HG02763 (cell line): ENCODE data around the gene PDCD5.
"Not testable (repeated sequence)": the region's sequence is repeated elsewhere in the genome, so short reads cannot be mapped to it uniquely, and the experiment has no call there.

Experiments
- ATAC-seq: cut with Tn5 transposase; IDR thresholded peaks from one replicate; pipeline ENCODE4 v1.9.1; 2021; ENCODE audit warnings: mild to moderate bottlenecking, moderate library complexity; ENCODE audit not compliant: unreplicated experiment

The PDCD5 gene

GRCh38 chr19:32580901-32581704 is at the start of gene PDCD5:
TSS of gene PDCD5 (plus strand) at chr19:32581190. CDS start at chr19:32581262, 72 bp downstream.
- ATAC-seq: peak; percentile 92

GRCh38 chr19:32532233-32532632 is 48.8 kb upstream of the PDCD5 start:
- ATAC-seq: no peak

GRCh38 chr19:32537580-32537979 is 43.4 kb upstream of the PDCD5 start:
- no peak for ATAC-seq

GRCh38 chr19:32539240-32539916 is 41.6 kb upstream of the PDCD5 start:
- no peak for ATAC-seq

DNA sequence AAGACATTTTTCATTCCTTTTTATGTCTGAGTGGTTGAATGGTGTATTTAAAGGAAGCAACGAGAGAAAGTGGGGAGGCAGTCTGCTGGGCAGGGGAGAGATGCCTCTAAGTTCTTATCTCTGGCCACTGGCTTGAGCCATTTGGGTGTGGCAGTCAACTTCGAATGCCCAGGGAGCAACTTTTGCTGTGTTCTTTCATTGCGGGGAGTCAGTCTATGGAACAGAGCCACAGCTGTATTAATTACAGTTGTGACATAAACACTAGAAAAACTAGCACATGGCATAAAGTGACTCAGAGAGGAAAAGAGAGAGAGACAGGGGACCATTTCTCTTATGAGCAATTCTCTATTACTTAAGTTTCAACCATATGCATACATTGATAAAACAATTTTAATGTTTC is 40.4 kb upstream of the PDCD5 start:
- ATAC-seq: no peak

DNA sequence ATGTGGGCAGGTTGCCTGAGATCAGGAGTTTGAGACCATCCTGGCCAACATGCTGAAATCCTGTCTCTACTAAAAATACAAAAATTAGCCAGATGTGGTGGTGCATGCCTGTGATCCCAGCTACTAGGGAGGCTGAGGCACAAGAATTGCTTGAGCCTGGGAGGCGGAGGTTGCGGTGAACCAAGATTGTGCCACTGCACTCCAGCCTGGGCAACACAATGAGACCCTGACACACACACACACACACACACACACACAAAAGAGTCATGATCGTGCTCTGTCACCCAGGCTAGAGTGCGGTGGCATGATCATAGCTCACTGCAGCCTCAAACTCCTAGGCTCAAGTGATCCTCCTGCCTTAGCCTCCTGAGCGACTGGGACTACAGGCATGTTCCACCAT is 39.6 kb upstream of the PDCD5 start:
- not testable (repeated sequence) for ATAC-seq

DNA sequence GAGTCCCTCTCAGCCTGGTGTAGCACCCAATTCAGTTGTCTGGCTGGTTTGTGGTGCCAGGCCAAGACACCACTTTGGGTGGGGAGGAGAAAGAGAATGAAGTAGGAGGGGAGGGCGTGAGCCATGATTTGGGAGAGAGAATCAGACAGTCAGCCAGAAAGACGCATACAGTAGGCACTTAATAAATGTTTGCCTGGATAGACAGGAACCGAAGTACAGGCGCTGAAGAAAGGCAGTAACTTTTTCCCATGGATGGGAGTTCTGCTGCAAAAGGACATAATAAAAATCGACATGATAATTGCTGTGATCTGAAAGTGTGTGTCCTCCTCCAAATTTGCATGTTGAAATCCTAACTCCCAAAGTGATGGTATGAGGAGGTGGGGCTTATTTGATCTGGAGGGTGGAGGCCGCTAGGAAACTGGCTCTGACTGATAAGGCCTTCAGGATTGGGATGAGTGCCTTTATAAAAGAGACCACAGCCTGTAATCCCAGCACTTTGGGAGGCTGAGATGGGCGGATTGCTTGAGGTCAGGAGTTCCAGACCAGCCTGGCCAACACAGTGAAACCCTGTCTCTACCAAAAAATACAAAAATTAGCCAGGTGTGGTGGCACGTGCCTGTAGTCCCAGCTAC is 38.4 kb upstream of the PDCD5 start:
- no peak for ATAC-seq

DNA sequence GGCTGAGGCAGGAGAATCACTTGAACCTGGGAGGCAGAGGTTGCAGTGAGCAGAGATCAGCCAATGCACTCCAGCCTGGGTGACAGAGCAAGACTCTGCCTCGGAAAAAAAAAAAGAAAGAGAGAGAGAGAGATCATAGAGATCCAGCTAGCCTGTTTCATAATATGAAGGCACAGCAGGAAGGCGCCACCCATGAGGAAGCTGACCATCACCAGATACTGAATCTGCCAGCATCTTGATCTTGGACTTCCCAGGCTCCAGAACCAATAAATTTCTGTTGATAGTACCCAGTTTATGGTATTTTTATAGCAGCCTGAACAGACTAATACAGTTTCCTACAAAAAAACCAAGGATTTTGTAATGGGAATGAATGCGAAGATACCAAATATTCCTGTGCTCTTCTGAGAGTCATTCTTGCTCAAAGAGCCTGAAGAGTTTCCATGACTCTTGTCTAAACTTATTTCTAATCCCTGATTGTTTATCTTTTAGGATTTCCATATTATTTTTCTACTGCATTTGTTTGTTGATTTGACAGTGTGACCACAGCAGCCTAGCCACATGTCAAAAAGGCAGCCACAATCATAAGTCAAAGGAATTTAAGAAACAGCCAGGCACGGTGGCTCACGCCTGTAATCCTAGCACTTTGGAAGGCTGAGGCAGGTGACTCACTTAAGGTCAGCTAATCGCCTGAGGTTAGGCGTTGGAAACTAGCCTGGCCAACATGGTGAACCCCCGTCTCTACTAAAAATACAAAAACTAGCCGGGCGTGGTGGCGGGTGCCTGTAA is 37.7 kb upstream of the PDCD5 start:
- ATAC-seq: no peak

DNA sequence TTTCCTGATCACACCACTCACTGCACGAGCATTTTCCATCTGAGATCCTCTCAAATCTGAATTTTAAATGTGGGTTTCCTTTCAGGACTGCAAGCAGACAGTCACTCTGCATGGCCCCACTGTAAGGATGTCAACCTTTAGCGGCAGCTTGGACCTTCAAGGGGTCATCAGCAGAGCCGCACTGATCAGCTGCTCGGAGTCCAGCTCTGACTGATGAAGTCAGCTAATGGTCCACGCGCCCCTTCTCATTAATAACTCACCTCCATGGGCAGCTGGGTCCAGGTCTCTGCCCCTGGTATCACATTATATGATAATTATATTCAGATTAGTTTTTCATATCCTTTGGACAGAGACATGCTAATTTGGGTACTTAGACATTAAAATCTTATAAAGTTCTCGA is 36.1 kb upstream of the PDCD5 start:
- ATAC-seq: no peak

GRCh38 chr19:32550666-32551065 is 30.3 kb upstream of the PDCD5 start:
- no peak for ATAC-seq

- no peak for ATAC-seq
These were observed 25.2 kb upstream of the PDCD5 start for GRCh38 chr19:32555786-32556185.

- ATAC-seq: no peak
These were observed 22.3 kb upstream of the PDCD5 start for GRCh38 chr19:32558607-32559228.

DNA sequence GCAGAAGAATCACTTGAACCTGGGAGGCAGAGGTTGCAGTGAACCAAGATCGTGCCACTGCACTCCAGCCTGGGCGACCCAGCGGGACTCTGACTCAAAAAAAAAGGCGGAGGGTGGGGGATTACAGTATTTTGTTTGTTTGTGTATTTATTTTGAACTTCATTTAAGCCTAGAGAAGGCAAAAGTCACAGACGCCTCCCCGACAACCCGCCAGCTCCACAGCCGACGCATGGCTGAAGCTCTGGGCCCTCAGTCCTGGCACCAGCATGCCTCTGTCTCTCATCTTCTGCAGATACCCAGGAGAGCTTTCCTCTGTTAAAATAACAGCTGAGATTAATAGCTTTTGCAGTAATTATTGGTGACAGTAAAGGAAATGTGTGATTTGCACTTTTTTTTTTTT is 17.2 kb upstream of the PDCD5 start:
- ATAC-seq: no peak

GRCh38 chr19:32566246-32566830 is 14.7 kb upstream of the PDCD5 start:
- no peak for ATAC-seq

- ATAC-seq: no peak
These were observed 13.5 kb upstream of the PDCD5 start for GRCh38 chr19:32567486-32567885.

GRCh38 chr19:32570081-32570785 is 10.8 kb upstream of the PDCD5 start:
- ATAC-seq: no peak

DNA sequence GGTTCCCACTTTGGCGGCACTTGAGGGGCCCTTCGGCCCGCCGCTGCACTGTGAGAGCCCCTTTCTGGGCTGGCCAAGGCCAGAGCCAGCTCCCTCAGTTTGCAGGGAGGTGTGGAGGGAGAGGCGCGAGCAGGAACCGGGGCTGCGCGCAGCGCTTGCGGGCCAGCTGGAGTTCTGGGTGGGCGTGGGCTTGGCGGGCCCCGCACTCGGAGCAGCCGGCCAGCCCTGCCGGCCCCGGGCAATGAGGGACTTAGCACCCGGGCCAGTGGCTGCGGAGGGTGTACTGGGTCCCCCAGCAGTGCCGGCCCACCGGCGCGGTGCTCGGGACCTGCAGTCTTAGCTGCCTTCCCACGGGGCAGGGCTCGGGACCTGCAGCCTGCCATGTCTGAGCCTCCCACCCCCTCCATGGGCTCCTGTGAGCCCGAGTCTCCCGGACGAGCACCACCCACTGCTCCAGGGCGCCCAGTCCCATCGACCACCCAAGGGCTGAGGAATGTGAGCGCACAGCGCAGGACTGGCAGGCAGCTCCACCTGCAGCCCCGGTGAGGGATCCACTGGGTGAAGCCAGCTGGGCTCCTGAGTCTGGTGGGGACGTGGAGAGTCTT is 9.4 kb upstream of the PDCD5 start:
- not testable (repeated sequence) for ATAC-seq

- ATAC-seq: not testable (repeated sequence)
These were observed 8.1 kb upstream of the PDCD5 start for GRCh38 chr19:32572700-32573491.

DNA sequence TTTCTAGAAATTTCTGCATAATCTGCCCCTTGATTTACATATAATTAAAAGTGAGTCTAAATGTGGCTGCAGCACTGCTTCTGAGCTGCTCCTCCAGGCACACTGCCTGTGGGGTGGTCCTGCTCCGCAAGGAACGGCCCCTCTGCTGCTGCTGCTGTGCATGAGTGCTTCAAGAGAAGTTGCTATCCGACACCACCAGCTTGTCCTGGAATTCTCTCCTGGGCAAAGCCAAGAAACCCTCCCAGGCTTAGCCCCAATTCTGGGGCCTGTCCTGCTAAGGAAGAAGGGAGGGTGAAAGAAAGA is 7.5 kb upstream of the PDCD5 start:
- ATAC-seq: no peak
